Testis (tissue), 3 donors: Measurements from ENCODE around the gene MATCAP1. TPM values are rescaled to one million over a fixed set of nuclear protein-coding genes. Genes with fewer than 3 reads are reported as not detected.

Source experiments
- DNase-seq: peaks from one replicate; pipeline ENCODE4 v3.0.0-alpha.2; 2019
- H3K27ac ChIP-seq, 2 donors: fragments of 200-600 bp; sonication (generic); one replicate each; pipeline ENCODE4 v1.5.1; 2019
- H3K27me3 ChIP-seq: fragments of 200-600 bp; sonication (generic); one replicate; pipeline ENCODE4 v1.5.1; 2019
- H3K36me3 ChIP-seq: fragments of 200-600 bp; sonication (generic); one replicate; pipeline ENCODE4 v1.5.1; 2017; ENCODE audit warnings: low read depth; ENCODE audit errors: missing control alignments
- H3K4me1 ChIP-seq: fragments of 200-600 bp; sonication (generic); one replicate; pipeline ENCODE4 v1.5.1; 2019
- H3K4me3 ChIP-seq, 2 donors: fragments of 200-600 bp; sonication (generic); one replicate each; pipeline ENCODE4 v1.5.1; 2017 to 2019
- H3K9me3 ChIP-seq: fragments of 200-600 bp; sonication (generic); one replicate; pipeline ENCODE4 v1.5.1; 2017
- POLR2A ChIP-seq: fragments of 450-650 bp; IDR thresholded peaks from one replicate; pipeline ENCODE4 v1.6.1; 2017; ENCODE audit warnings: antibody characterized with exemption, mild to moderate bottlenecking, moderate library complexity
- WGBS, 2 donors: methylation state at CpG; one replicate each; pipeline ENCODE4 v1.1.5; 2018; 5-methylcytosine and 5-hydroxymethylcytosine counted together
- intact Hi-C: fragments of 100-400 bp; cut with DNase I; formaldehyde crosslinking; loops from one replicate; pipeline ENCODE4 v1.15.1; 2023; ENCODE audit warnings: low total_unique reads
- polyA plus RNA-seq: library from polyadenylated mRNA; stranded (reverse); fragments of 350-450 nt; fragmentation: Illumina TruSeq; extraction: RNeasy Lipid Tissue Mini Kit (QIAGEN cat#74804); gene quantifications from one replicate; pipeline ENCODE4 v1.2.3, GENCODE V29; 2014; ENCODE audit warnings: low read depth, low replicate concordance; ENCODE audit not compliant: insufficient read depth
- total RNA-seq, 2 donors: library from RNA; depleted of rRNA; stranded (reverse); fragments of >200 nt; gene quantifications; one replicate each; pipeline ENCODE4 v1.2.3, GENCODE V29; 2016
- TF ChIP-seq, protein P1 (sequence below), 3 experiments: fragments of 450-650 bp in 2 of 3; fragments of 200-600 bp in 1 of 3; sonication (generic) in 1 of 3; IDR thresholded peaks; one replicate each; pipeline ENCODE4 v1.5.1; 2016 to 2019; ENCODE audit warnings: antibody characterized with exemption in 3 of 3, mild to moderate bottlenecking in 2 of 3, moderate library complexity in 1 of 3

Gene MATCAP1
- total and polyA plus RNA-seq, 3 donors from 2014 or later = 44.6 to 89.4 (median 65.1) TPM

DNA sequence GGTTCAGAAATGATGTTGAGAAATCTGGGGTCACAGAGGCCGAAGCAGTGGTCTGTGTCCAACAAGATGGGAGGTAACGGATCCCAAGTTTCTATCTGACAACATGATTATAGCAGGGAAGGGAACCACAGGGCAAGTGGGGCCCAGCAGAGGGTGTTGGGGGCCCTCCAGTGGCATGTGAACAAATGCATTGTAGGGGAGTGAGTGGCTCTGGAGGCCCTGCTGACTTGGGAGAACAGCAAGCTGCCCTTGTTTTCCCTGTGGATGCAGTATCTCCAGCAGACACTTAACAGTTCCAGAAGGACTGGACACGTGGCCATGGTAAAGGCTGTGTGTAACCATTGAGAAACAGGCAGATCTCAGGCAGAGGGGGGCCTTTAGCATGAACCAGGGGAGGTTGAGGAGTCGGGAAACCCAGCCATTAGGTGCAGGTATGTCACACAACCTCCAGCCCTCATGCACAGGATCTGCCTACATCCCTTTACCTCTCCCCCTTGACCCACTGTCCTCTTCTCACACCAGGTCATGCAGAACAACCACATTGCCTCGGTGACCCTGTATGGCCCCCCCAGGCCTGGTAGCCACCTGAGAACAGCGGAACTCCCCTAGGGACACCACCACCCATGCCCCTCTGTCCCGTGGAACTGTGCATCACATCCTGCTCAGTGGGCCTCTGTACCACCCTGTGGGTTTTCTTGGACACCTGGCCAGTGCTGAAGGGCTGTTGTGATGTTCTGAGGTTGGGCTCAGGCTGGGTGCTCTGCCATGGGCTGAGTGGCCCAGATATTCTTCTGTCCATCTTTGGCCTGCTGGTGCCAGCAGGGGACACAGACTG, 37.0 kb downstream of the MATCAP1 start:
- H3K36me3 ChIP-seq = no peaks in the 10 kb centered on the region
- no peak for TF ChIP-seq POLR2A
- TF ChIP-seq, protein P1, sequence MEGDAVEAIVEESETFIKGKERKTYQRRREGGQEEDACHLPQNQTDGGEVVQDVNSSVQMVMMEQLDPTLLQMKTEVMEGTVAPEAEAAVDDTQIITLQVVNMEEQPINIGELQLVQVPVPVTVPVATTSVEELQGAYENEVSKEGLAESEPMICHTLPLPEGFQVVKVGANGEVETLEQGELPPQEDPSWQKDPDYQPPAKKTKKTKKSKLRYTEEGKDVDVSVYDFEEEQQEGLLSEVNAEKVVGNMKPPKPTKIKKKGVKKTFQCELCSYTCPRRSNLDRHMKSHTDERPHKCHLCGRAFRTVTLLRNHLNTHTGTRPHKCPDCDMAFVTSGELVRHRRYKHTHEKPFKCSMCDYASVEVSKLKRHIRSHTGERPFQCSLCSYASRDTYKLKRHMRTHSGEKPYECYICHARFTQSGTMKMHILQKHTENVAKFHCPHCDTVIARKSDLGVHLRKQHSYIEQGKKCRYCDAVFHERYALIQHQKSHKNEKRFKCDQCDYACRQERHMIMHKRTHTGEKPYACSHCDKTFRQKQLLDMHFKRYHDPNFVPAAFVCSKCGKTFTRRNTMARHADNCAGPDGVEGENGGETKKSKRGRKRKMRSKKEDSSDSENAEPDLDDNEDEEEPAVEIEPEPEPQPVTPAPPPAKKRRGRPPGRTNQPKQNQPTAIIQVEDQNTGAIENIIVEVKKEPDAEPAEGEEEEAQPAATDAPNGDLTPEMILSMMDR (IDR thresholded peaks at IDR 0.05) = no peak
- H3K27me3 ChIP-seq = no peaks in the 10 kb centered on the region
- intact Hi-C loops = no loop called here
- H3K27ac ChIP-seq = no peak overlapping the region
- DNase-seq = no peak
- no peaks in the 10 kb centered on the region for H3K9me3 ChIP-seq
- peaks cover 5% of the 10 kb centered on the region for H3K4me1 ChIP-seq
- 71 to 76% methylated on average over 7 of the region's 7 CpGs for WGBS, 2 donors
- H3K4me3 ChIP-seq = no peak overlapping the region

DNA sequence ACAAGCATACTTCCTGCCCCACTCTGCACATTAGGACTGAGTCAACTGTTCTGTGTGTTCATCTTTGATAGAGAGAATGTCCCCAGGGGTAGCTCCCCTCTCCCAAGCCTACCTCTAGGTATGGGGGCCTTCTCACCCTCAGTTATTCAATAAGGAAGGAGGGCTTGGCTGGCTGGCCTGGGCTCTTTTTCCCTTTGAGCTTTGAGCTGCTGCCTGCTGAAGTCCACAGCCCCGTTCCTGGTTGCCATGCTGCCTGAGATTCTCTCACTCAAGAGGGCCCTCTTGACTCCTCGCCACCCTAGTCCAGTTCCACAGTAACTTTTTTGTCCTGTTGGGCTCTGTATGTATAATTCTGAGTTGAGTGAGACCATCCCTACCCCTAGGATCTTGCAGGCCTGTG, 38.0 kb downstream of the MATCAP1 start:
- H3K9me3 ChIP-seq = no peaks in the 10 kb centered on the region
- no peak for TF ChIP-seq POLR2A
- TF ChIP-seq, protein P1 (IDR thresholded peaks at IDR 0.05) = no peak
- intact Hi-C loops = no loop called here
- H3K27ac ChIP-seq = no peak overlapping the region
- no peaks in the 10 kb centered on the region for H3K4me1 ChIP-seq
- no peaks in the 10 kb centered on the region for H3K27me3 ChIP-seq
- H3K4me3 ChIP-seq = no peak overlapping the region
- no peaks in the 10 kb centered on the region for H3K36me3 ChIP-seq
- 81 to 89% methylated on average over 2 of the region's 2 CpGs for WGBS, 2 donors
- DNase-seq = no peak

DNA sequence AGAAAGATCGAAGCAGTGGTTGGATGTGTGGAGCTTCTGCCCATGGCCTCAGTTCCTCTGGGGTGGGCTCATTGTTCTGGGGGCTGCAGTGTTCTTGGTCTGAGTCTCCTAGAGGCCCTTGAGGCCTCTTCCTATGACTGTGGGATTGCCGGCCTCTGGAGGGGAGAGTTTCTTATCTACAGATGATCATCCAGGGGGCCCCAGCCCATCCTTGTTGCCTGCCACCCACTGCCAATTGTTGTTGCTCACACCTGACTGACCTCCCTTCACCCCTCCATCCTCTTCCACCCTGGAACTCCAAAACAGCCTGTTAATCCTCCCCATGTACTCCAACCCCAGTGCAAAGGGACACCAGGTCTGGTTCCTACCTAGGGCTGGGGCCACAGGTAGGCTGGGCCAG, 38.8 kb downstream of the MATCAP1 start:
- no peaks in the 10 kb centered on the region for H3K36me3 ChIP-seq
- H3K27me3 ChIP-seq = no peaks in the 10 kb centered on the region
- 92 to 96% methylated on average over 2 of the region's 2 CpGs for WGBS, 2 donors
- H3K4me1 ChIP-seq = no peaks in the 10 kb centered on the region
- no peaks in the 10 kb centered on the region for H3K9me3 ChIP-seq
- H3K27ac ChIP-seq = no peak overlapping the region
- no peak for DNase-seq
- intact Hi-C loops = no loop called here
- no peak overlapping the region for H3K4me3 ChIP-seq
- TF ChIP-seq, protein P1 (IDR thresholded peaks at IDR 0.05) = no peak
- TF ChIP-seq POLR2A = no peak

DNA sequence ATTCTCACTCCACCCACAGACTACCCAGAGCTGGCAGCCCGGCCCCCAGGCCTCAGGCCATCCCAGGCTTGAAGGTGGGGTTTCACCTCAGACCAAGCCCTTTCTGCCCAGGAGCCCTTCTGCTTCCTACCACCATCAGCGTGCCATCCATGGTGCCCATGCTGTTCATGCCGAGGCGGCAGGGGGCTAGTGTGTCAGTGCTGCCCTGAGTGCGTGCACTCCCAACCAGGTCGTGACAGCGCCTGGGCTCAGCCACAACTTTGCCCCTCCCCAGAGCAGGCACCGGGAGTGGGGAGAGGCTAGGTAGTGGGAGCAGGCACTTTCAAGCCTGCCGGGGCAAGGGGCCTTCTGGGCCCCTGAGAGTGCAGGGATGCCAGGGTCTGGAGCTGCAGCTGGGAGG, 41.4 kb downstream of the MATCAP1 start:
- H3K36me3 ChIP-seq = peaks cover 3% of the 10 kb centered on the region
- no peaks in the 10 kb centered on the region for H3K4me1 ChIP-seq
- H3K4me3 ChIP-seq = no peak overlapping the region
- no peaks in the 10 kb centered on the region for H3K27me3 ChIP-seq
- TF ChIP-seq, protein P1 (IDR thresholded peaks at IDR 0.05) = no peak
- TF ChIP-seq POLR2A = no peak
- H3K9me3 ChIP-seq = no peaks in the 10 kb centered on the region
- 88 to 90% methylated on average over 2 to 8 of the region's 9 CpGs for WGBS, 2 donors
- intact Hi-C loops = no loop called here
- DNase-seq = no peak
- no peak overlapping the region for H3K27ac ChIP-seq

DNA sequence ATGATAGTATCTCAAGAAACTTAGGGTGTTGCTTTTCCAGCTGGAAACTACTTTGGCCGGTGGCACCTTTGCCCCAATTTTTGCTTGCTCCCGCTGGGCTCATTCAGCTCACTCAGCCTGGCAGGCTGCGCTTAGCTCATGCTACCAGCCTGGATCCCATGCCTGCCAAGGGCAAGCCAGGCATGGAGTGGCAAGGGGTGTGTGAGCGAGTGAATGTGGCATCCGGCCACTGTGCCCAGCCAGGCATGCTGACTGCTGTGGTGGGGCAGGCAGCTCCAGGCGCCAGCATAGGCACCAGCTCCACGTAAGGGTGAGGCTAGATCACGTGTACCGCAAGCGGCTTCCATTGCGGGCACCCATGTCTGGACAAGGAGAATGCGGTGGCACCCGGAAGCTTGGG, 42.4 kb downstream of the MATCAP1 start:
- WGBS, 2 donors = 90 to 98% methylated on average over 13 of the region's 13 CpGs
- intact Hi-C loops = no loop called here
- H3K4me1 ChIP-seq = no peaks in the 10 kb centered on the region

More for the DNA sequence above, 42.4 kb downstream of the MATCAP1 start:
- no peak overlapping the region for H3K27ac ChIP-seq
- TF ChIP-seq POLR2A = no peak
- TF ChIP-seq, protein P1 (IDR thresholded peaks at IDR 0.05) = no peak
- no peak for DNase-seq
- H3K27me3 ChIP-seq = no peaks in the 10 kb centered on the region
- no peaks in the 10 kb centered on the region for H3K9me3 ChIP-seq
- H3K4me3 ChIP-seq = no peak overlapping the region
- peaks cover 3% of the 10 kb centered on the region for H3K36me3 ChIP-seq
